ENCODE data around the gene ATAD3A.
"Not testable (repeated sequence)": the region's sequence is repeated elsewhere in the genome, so short reads cannot be mapped to it uniquely, and the experiment has no call there.

GRCh38 chr1:1504777-1505365 is 7.1 kb upstream of the ATAD3A start:
- TF ChIP-seq POLR2A (IDR thresholded peaks at IDR 0.05; ENCODE audit: low read depth): not testable (repeated sequence)
- TF ChIP-seq CTCF (IDR thresholded peaks at IDR 0.05): peak; percentile 41 to 76 (median 68)

Data from esophagus muscularis mucosa (tissue), 3 donors.